Skin of body (tissue), 2 donors: ENCODE measurements around the gene SLC28A3. TPM values are rescaled to one million over a fixed set of nuclear protein-coding genes. Genes with fewer than 3 reads are reported as not detected.
"Not testable (repeated sequence)": the region's sequence is repeated elsewhere in the genome, so short reads cannot be mapped to it uniquely, and the experiment has no call there.

Experiments used
- DNase-seq: peaks from one replicate; lab custom pipeline; 2025; lab: John Stamatoyannopoulos, UW
- total RNA-seq: library from RNA; depleted of rRNA; stranded (reverse); fragments of >200 nt; gene quantifications from one replicate; pipeline ENCODE4 v1.2.3, GENCODE V29; 2014

SLC28A3 gene
- total RNA-seq: 4.9 TPM

GRCh38 chr9:84340535-84340934, at the start of gene SLC28A3:
SLC28A3 (minus strand) TSS chr9:84340758; CDS start chr9:84340633, 125 bp downstream.
- no peak for DNase-seq

GRCh38 chr9:84390254-84390653, 49.7 kb upstream of the SLC28A3 start:
- not testable (repeated sequence) for DNase-seq

- DNase-seq: no peak
These were observed 47.3 kb upstream of the SLC28A3 start for GRCh38 chr9:84387821-84388220.

GRCh38 chr9:84386753-84387152, 46.2 kb upstream of the SLC28A3 start:
- DNase-seq: no peak

DNA sequence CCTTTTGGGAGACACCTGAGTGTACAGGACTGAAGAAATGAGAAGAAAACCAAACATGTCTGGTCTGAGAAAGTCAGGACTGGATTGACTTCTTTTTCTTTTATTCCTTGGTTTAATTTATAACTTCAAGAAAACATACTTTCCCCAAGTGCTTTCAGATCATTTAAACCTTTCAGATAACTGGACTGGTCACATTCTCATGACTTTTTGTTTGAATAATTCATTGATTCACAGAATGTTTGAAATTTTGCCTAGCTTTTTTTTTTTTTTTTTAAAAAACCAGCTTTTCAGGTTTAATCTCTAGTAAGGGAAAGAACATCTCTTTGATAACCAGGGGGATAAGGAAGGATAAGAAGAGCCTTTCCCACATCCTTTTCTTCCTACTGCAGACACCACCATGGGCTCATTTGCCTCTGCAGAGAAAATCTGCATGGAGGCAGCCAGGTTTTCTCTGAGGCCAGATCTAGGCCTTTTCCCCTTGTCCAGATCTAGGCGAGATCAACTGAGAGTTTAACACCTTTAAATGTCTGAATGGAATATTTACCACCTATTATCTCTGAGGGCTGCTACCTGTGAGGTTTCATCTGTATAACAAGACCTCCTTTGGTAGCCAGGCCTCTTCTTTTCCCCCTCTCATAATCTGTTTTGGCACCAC, 45.0 kb upstream of the SLC28A3 start:
- no peak for DNase-seq

- DNase-seq: no peak
These were observed 44.1 kb upstream of the SLC28A3 start for GRCh38 chr9:84384617-84385016.

DNA sequence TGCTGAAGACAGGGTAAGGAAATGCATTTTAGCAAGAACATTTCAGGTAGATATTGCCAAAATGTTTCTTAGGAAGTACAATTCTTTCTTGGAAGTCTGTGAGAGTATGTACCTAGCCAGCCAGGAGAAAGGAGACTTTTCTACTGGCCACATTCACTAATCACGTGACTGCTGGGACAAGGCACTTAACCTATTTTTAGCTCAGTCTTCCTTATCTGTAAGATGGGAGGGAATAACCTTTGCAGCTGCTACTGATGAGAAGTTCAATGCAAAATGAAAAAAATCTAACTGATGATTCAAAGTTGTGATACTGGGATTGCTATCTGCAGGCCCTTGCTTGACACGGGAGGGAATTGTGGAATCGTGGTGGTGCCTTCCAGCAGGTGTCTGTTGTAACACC, 42.6 kb upstream of the SLC28A3 start:
- DNase-seq: no peak

GRCh38 chr9:84382720-84383119, 42.2 kb upstream of the SLC28A3 start:
- no peak for DNase-seq

- no peak for DNase-seq
These were observed 41.0 kb upstream of the SLC28A3 start for GRCh38 chr9:84381508-84381907.

- DNase-seq: no peak
These were observed 39.2 kb upstream of the SLC28A3 start for GRCh38 chr9:84379740-84380139.

- DNase-seq: no peak
These were observed 35.4 kb upstream of the SLC28A3 start for GRCh38 chr9:84375954-84376353.

DNA sequence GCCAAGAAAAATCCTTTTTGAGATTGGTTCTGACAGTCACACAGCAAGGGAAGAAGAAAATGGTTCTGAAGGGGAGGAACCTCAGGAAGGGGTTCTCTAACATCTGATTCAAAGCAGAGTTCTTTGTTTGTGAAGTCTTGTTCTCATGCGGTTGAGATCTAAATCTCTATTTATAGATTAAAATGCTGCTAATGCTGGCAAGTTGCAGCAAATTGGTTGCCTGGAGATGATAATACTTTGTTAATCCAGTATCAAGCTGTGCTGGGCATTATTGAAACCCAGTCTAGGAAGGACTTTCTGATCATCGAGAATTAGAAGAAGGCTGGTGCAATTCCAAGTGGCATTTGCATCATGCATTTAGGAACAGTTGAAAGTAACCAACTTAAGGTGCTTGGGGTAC, 34.0 kb upstream of the SLC28A3 start:
- DNase-seq: peak; percentile 4

- DNase-seq: no peak
These were observed 33.5 kb upstream of the SLC28A3 start for GRCh38 chr9:84374013-84374412.

DNA sequence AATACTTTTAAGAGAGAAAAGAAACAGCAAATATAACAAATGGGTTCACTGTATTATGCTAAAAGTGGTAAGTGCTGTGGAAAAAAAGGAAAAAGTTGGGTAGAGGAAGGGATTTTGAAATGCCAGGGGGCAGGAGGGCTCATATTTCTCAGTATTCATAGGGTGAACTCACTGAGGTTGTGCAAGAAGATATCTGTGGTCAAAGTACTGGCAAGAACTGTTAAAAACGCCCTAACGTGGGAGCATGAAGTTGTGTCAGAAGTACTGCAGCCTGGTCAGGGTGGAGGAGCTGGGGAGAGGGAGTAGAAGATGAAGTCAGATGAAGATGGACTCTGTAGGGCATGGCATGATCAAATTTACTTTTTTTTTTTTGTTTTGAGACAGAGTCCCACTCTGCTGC, 31.2 kb upstream of the SLC28A3 start:
- DNase-seq: no peak

GRCh38 chr9:84368601-84369000, 28.0 kb upstream of the SLC28A3 start:
- no peak for DNase-seq

GRCh38 chr9:84367726-84368125, 27.2 kb upstream of the SLC28A3 start:
- not testable (repeated sequence) for DNase-seq

GRCh38 chr9:84366683-84367082, 26.1 kb upstream of the SLC28A3 start:
- no peak for DNase-seq

DNA sequence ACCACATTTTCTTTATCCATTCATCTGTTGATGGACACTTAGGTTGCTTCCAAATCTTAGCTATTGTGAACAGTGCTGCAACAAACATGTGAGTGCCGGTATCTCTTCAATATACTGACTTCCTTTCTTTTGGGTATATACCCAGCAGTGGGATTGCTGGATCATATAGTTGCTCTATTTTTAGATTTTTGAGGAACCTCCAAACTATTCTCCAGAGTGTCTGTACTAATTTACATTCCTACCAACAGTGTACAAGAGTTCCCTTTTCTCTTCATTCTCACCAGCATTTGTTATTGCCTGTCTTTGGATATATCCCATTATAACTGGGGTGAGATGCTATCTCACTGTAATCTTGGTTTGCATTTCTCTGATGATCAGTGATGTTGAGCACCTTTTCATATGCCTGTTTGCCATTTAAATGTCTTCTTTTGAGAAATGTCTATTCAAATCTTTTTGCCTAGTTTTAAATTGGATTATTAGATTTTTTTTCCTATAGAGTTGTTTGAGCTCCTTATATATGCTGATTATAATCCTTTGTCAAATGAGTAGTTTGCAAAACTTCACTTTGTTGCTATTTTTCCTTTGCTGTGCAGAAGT, 24.4 kb upstream of the SLC28A3 start:
- DNase-seq: not testable (repeated sequence)

- no peak for DNase-seq
These were observed 21.1 kb upstream of the SLC28A3 start for GRCh38 chr9:84361645-84362044.

- DNase-seq: no peak
These were observed 16.7 kb upstream of the SLC28A3 start for GRCh38 chr9:84357275-84357674.

DNA sequence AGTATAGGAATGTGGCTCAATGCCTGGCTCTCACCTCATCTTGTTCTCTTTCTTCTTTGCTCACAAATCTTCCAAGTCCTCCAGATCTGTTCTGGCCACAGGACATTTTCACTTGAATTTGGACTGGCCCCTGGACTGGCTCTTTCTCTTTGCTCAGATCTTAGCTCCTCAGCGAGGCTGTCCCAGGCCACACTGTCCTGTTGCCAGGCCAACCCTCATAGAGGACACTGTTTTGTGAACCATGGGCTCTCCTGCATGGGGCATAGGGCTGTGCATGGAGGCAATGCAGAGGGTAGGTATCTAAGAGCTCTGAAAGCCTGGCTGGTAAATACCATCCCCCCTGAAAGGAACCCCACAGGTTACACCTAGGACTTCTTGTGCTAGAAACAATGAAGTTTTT, 13.5 kb upstream of the SLC28A3 start:
- DNase-seq: no peak

GRCh38 chr9:84349671-84350070, 9.1 kb upstream of the SLC28A3 start:
- no peak for DNase-seq

DNA sequence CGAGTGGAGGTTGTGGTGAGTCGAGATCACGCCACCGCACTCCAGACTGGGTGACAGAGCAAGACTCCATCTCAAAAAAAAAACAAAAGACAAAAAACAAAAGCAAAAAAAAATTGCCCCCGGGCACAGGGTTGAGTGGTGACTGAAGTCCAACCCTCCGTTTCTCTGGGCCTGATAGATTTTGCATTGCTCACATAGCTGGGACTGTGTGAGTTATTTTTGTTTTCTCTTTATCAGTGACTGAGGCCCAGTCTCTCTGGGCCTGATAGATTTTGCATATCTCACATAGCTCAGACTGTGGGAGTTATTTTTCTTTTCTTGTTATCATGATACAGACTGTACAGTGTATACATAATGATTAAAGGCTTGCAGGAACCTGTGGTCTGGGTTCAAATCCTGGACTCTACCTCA, 2.6 kb upstream of the SLC28A3 start:
- DNase-seq: no peak
